NCI-H2196 treated with DMSO at 0.1 percent for 48 hours (cell line): ENCODE results near the gene CADM4.
"Not testable (repeated sequence)": the region's sequence is repeated elsewhere in the genome, so short reads cannot be mapped to it uniquely, and the experiment has no call there.

ENCODE experiments used
- DNase-seq: peaks from one replicate; lab custom pipeline; 2025; ENCODE audit not compliant: unreplicated experiment; lab: John Stamatoyannopoulos, UW

CADM4 gene

GRCh38 chr19:43639519-43640423 lies at the start of gene CADM4:
Gene CADM4 (minus strand): TSS chr19:43639850. CDS start chr19:43639790, 60 bp downstream.
- no peak for DNase-seq

GRCh38 chr19:43688059-43688701 lies 48.5 kb upstream of the CADM4 start:
- no peak for DNase-seq

- no peak for DNase-seq
Observed at GRCh38 chr19:43687660-43687997, 48.0 kb upstream of the CADM4 start.

GRCh38 chr19:43684326-43684725 lies 44.7 kb upstream of the CADM4 start:
- no peak for DNase-seq

- no peak for DNase-seq
Observed at GRCh38 chr19:43683905-43684304, 44.3 kb upstream of the CADM4 start.

GRCh38 chr19:43682824-43683661 lies 43.4 kb upstream of the CADM4 start:
- DNase-seq = no peak

GRCh38 chr19:43682269-43682668 lies 42.6 kb upstream of the CADM4 start:
- DNase-seq = not testable (repeated sequence)

- no peak for DNase-seq
Observed at GRCh38 chr19:43681821-43682220, 42.2 kb upstream of the CADM4 start.

- DNase-seq = no peak
Observed at GRCh38 chr19:43678512-43679261, 39.0 kb upstream of the CADM4 start.

GRCh38 chr19:43675906-43676305 lies 36.3 kb upstream of the CADM4 start:
- DNase-seq = no peak

GRCh38 chr19:43675269-43675879 lies 35.7 kb upstream of the CADM4 start:
- DNase-seq = peak; percentile 37

- DNase-seq = no peak
Observed at GRCh38 chr19:43674596-43674995, 34.9 kb upstream of the CADM4 start.

- no peak for DNase-seq
Observed at GRCh38 chr19:43674183-43674582, 34.5 kb upstream of the CADM4 start.

GRCh38 chr19:43673637-43674036 lies 34.0 kb upstream of the CADM4 start:
- DNase-seq = no peak

- no peak for DNase-seq
Observed at GRCh38 chr19:43672061-43672679, 32.5 kb upstream of the CADM4 start.

GRCh38 chr19:43668406-43669109 lies 28.9 kb upstream of the CADM4 start:
- peak; percentile 99 for DNase-seq

GRCh38 chr19:43667876-43668405 lies 28.3 kb upstream of the CADM4 start:
- peak; percentile 76 for DNase-seq

GRCh38 chr19:43667126-43667875 lies 27.7 kb upstream of the CADM4 start:
- DNase-seq = no peak
